NCI-H146 (cell line): ENCODE measurements around the gene TGM6.

Experiments
- DNase-seq: peaks from one replicate; lab custom pipeline; 2025; lab: John Stamatoyannopoulos, UW

TGM6 gene

DNA sequence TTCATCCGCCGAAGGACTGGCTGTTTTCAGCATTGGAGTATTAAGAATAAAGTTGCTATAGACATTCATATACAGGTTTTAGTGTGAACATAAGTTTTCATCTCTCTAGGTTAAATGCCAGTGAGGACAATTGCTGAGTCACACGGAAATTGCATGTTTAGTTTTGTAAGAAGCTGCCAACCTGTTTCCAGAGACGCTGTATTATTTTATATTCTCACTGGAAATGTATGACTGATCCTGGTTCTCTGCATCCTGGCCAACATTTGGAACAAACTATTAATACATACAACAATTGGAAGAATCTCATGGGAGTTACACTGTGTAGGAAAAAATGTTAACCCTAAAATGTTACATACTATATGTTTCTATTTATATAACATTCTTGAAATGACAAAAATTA lies 16.7 kb upstream of the TGM6 start:
- DNase-seq, result no peak

- no peak for DNase-seq
Observed at GRCh38 chr20:2365091-2365490, 15.6 kb upstream of the TGM6 start.

DNA sequence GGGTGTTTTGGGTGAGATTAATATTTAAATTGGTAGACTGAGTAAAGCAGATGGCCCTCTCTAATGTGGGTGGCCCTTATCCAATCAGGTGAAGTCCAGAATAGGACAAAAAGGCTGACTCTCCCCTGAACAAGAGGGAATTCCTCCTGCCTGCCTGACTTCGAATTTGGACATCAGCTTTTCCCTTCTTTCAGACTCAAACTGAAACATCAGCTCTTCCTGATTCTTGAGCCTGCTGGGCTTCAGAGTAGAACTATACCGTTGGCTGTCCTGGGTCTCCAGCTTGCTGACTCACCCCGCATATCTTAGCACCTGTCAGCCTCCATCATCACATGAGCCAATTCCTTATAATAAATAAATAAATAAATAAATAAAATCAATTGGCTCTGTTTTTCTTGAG lies 15.0 kb upstream of the TGM6 start:
- DNase-seq, result no peak

- DNase-seq, result no peak
Observed at GRCh38 chr20:2368621-2369020, 12.1 kb upstream of the TGM6 start.

DNA sequence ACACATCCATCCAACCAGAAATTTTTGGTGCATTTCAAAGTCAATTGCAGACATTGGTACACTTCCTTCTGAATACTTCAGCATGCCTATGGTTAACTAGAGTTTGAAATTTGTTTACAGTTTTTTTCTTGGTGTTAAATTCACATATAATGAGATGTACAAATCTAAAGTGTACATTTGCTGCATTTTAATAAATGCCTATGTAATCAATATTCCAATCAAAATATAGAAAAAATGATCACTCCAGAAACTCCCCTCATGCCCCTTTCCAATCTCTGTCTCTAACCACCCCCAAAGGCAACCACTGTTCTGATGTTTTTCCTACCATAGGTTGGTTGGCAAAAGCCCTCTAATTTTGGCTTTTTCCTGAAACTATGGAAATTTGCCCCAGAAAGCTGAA lies 7.6 kb upstream of the TGM6 start:
- no peak for DNase-seq

GRCh38 chr20:2374346-2375125 lies 6.2 kb upstream of the TGM6 start:
- no peak for DNase-seq

DNA sequence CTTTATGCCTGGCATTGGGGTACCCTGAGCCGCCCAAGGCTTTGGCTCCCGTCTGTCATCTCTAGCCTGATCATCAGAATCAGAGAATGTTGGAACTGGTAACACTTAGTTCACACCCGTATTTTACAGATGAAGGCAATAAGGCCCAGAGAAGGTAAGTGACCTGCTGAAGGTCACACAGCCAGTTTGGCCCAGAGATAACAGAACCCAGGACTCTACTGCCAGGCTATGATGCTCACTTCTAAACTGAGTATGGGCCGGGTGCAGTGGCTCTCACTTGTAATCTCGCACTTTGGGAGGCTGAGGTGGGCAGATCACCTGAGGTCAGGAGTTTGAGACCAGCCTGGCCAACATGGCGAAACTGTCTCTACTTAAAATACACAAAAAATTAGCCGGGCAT lies 1.8 kb upstream of the TGM6 start:
- DNase-seq, result no peak

DNA sequence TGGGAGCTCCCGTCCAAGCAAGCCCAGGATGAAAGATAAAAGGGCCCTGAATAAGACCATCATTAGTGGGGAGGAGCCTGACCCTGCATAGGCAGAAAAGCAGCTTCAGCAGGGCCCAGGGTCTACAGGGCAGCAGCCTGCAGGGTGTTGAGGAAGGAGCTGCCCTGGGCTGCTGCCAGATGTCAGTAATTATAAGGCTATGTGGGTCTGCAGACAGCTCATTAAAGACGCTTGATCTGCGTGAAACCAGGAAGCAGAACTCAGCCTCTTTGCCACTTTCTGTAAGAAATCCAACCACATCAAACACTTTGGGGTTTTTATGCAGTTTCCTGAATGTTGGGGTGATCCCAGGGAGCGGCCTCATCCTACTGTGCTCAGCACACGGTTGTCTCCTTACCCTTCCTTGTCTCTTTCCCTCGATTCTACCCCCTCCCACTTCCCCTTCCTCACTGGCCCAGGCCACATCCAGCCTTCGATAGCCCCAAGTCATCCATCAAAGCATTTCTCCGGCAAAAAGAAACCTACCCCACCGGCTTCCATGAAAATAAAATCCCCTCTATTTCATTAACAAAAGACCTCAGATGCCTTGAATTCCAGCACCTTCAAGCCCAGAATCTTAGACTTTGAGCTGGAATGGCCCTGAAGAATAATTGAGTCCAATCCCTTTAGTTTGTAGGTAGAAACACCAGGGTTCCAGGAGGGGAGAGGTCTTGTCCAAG lies 1.0 kb upstream of the TGM6 start:
- DNase-seq, result no peak

DNA sequence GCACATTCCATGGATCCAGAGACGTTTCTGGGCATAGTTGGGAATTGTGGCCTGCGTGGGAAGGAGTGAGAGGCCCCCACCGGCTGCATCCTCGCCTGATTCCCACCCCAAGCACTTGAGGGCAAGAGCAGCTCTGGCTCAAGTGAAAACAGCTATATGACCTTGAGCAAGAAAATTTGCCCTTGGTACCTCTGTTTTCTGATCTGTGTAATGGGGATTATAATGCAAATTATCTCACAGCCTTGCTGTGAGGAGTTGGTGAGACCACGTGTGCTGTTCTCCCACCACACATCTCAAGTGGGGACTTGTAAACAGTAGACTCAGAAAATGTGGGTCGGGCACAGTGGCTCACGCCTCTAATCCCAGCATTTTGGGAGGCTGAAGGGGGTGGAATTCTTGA lies 602 bp downstream of the TGM6 start:
- no peak for DNase-seq

- DNase-seq, result no peak
Observed at GRCh38 chr20:2382833-2383232, 2.1 kb downstream of the TGM6 start.

- DNase-seq, result no peak
Observed at GRCh38 chr20:2385026-2385425, 4.3 kb downstream of the TGM6 start.

- no peak for DNase-seq
Observed at GRCh38 chr20:2385496-2385895, 4.8 kb downstream of the TGM6 start.

GRCh38 chr20:2386516-2387179 lies 5.9 kb downstream of the TGM6 start:
- DNase-seq, result no peak

DNA sequence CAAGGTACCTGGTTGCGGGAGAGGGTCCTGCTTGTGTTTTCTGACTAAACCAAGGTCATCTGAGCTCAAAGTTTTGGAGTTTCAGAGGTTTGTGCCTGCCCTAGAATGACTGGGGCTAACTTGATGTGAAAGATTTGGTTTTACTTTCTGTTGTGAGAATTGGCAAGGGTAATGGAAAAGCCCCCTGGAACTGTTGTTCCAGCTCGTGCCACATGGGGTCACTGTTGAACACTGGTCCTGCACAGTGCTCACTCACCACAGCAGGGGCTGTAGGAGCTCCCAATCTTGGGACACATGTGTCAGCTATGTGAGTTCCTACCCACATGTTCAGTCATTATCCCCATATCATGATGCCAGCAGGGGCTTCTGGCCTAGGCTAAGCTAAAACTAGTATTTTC lies 6.5 kb downstream of the TGM6 start:
- DNase-seq, result peak; percentile 38

DNA sequence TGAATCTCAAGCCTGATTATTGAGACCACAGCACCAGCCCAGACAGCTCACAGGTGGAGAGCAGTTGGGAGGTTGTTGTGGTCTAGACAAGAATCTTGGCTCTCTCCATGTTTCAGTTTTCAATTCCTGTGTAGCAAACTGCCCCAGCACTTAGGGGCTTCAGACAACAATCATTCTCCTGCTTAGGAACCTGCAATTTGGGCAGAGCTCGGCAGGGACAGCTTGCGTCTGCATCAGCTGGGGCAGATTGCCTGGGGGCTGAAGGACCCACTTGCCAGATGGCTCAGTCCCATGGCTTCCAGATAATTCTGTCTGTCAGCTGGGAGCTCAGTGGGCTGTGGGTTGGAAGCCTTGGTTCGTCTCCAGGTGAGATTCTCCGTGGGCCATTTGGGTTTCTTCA lies 6.9 kb downstream of the TGM6 start:
- DNase-seq, result no peak

- no peak for DNase-seq
Observed at GRCh38 chr20:2390951-2391675, 10.4 kb downstream of the TGM6 start.

DNA sequence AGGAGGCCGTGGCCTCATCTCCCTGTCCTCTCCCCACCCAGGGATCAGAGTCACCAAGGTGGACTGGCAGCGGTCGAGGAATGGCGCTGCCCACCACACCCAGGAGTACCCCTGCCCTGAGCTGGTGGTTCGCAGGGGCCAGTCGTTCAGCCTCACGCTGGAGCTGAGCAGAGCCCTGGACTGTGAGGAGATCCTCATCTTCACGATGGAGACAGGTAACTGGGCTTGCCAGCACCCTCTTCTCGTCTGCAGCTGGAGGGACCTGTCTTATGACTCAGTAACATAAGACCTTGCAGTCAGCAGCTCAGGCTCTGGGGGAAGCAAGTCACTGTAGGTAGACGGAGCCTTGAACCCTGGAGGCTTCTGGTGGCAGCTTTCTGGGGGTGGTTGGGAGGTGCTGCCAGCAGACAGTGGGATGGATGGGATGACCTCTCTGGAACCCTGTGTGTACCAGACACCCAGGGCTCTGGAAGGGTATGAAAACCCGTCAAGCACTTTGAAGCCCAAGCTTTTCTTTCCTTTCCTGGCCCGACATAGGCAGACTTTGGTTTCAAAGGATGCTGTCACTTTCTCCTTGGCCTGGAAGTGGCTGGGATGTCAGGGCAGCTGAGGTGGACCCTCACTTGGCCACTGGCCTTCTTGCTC lies 13.8 kb downstream of the TGM6 start:
- DNase-seq, result no peak

- DNase-seq, result peak; percentile 6
Observed at GRCh38 chr20:2395136-2395535, 14.4 kb downstream of the TGM6 start.

GRCh38 chr20:2396241-2396814 lies 15.6 kb downstream of the TGM6 start:
- no peak for DNase-seq

DNA sequence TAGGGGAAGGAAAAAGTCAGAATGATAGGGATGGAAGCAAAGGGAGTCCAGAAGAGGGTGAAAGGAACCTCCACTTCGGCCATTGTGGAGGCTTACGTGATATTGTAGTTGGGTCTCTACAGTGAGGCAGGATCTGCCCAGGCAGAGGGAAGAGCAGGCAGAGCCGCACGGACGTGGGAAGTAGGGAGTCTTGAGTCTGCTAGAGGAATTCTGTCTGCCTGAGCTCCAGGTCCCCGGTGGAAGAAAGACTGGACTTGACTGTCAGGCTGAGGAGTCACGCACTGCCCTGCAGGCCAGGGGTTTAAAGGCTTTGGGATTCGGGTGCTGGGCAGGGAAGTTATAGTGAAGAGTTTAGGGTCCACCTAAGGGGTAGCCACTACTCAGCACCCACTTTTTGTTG lies 16.4 kb downstream of the TGM6 start:
- no peak for DNase-seq

GRCh38 chr20:2397595-2398145 lies 17.0 kb downstream of the TGM6 start:
- DNase-seq, result no peak
